CD4-positive, alpha-beta memory T cell (primary cell): ENCODE data around the gene MRPL51. TPM values are rescaled to one million over a fixed set of nuclear protein-coding genes. Genes with fewer than 3 reads are reported as not detected.
A peak's percentile ranks its signal among the peaks of the same experiment; 100 is the strongest.

ENCODE experiments used
- CTCF ChIA-PET: fragments of 350-600 bp; sonication (Branson Sonifier 250); formaldehyde crosslinking; loops from one replicate; lab custom pipeline; 2021; ENCODE audit warnings: inconsistent platforms; ENCODE audit not compliant: partially characterized antibody; lab: Charles Lee
- POLR2A ChIA-PET: fragments of 350-600 bp; sonication (Branson Sonifier 250); formaldehyde crosslinking; loops from one replicate; lab custom pipeline; 2021; ENCODE audit not compliant: partially characterized antibody; lab: Charles Lee
- DNase-seq, 5 donors: peaks; one replicate each; pipeline versions ENCODE4 v3.0.0 to v3.0.0-alpha.2; 2020 to 2022; ENCODE audit warnings: mixed read lengths in 1 of 5
- H3K27ac ChIP-seq: one replicate; pipeline ENCODE4 v1.7.0; 2013; ENCODE audit warnings: low read depth, low read length
- H3K27me3 ChIP-seq: 2 replicates; pipeline ENCODE4 v1.7.0; 2013; ENCODE audit warnings: mild to moderate bottlenecking, low read length, moderate library complexity; ENCODE audit not compliant: insufficient read depth
- H3K36me3 ChIP-seq: 2 replicates; pipeline ENCODE4 v1.7.0; 2013; ENCODE audit warnings: mild to moderate bottlenecking, low read length, moderate library complexity; ENCODE audit not compliant: insufficient read depth
- H3K4me1 ChIP-seq: 2 replicates; pipeline ENCODE4 v1.7.0; 2013; ENCODE audit warnings: mild to moderate bottlenecking, low read length, moderate library complexity; ENCODE audit not compliant: insufficient read depth
- H3K4me3 ChIP-seq, 2 donors: one replicate each; pipeline ENCODE4 v1.7.0; 2013; ENCODE audit warnings: low read length in 2 of 2, mild to moderate bottlenecking in 1 of 2
- H3K9me3 ChIP-seq, 2 donors: one replicate each; pipeline ENCODE4 v1.7.0; 2013; ENCODE audit warnings: low read length in 2 of 2, control low read depth in 1 of 2; ENCODE audit not compliant: control insufficient read depth in 1 of 2
- H3K27ac Mint-ChIP-seq, 7 donors: one replicate each; pipeline ENCODE4 v1.8.0; 2020 to 2021; ENCODE audit warnings: mixed read lengths in 7 of 7, mild to moderate bottlenecking in 6 of 7, inconsistent platforms in 3 of 7, moderate library complexity in 3 of 7
- H3K27me3 Mint-ChIP-seq, 2 donors: one replicate each; pipeline ENCODE4 v1.8.0; 2020 to 2021; ENCODE audit warnings: mixed read lengths in 2 of 2
- H3K36me3 Mint-ChIP-seq, 2 donors: one replicate each; pipeline ENCODE4 v1.8.0; 2020 to 2021; ENCODE audit warnings: mixed read lengths in 2 of 2, inconsistent platforms in 1 of 2, mild to moderate bottlenecking in 1 of 2
- H3K4me1 Mint-ChIP-seq, 4 donors: one replicate each; pipeline ENCODE4 v1.8.0; 2020 to 2021; ENCODE audit warnings: mixed read lengths in 4 of 4, mild to moderate bottlenecking in 1 of 4
- H3K4me3 Mint-ChIP-seq, 8 donors: one replicate each; pipeline ENCODE4 v1.8.0; 2020 to 2021; ENCODE audit warnings: mixed read lengths in 8 of 8, mild to moderate bottlenecking in 7 of 8, moderate library complexity in 6 of 8, inconsistent platforms in 3 of 8
- H3K9me3 Mint-ChIP-seq, 8 donors: one replicate each; pipeline ENCODE4 v1.8.0; 2020 to 2021; ENCODE audit warnings: mixed read lengths in 8 of 8, mild to moderate bottlenecking in 5 of 8, inconsistent platforms in 3 of 8, moderate library complexity in 1 of 8
- intact Hi-C: fragments of 100-400 bp; cut with micrococcal nuclease; formaldehyde crosslinking; loops from one replicate; pipeline ENCODE4 v1.15.1; 2023
- polyA plus RNA-seq, 2 donors: library from polyadenylated mRNA; unstranded; fragments of 300-500 nt; fragmentation: Illumina TruSeq; gene quantifications; one replicate each; pipeline ENCODE4 v1.2.3, GENCODE V29; 2021
- total RNA-seq, 2 experiments: library from RNA; stranded (reverse); gene quantifications; one replicate each; pipeline ENCODE4 v1.2.3, GENCODE V29; 2021

MRPL51 gene
- total and polyA plus RNA-seq, 4 experiments from 2014 or later: 85.1 to 205 (median 144) TPM

DNA sequence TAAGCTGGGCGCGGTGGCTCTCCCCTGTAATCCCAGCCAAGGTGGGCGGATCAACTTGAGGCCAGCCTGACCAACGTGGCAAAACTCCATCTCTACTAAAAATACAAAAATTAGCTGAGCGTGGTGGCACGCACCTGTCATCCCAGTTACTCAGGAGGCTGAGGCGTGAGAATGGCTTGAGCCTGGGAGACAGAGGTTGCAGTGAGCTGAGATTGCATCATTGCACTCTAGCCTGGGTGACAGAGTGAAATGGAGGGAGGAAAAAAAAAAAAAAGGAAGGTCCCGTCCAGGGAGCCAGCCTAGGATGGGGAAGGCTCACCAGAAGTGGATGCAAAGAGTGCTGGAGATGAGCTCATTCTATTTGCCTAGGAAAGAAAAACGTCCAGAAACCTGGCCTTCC lies 50.2 kb downstream of the MRPL51 start:
- ChIA-PET CTCF (interaction anchor here (0.7 to 15.4 kb wide), 4 partner anchors 15 to 108 kb away, joined by 3 to 247 read pairs (median 20); no protein-coding TSS in a partner anchor), POLR2A (interaction anchor here (3.6 to 18.0 kb wide), 5 partner anchors 8 to 28 kb away, joined by 28 to 728 read pairs (median 77); partner anchors contain the start of genes TAPBPL and VAMP1)
- H3K4me1 ChIP-seq: peaks cover 32% of the 10 kb centered on the region
- Mint-ChIP-seq H3K27me3 (no peaks in the 10 kb centered on the region), H3K9me3 (no peaks in the 10 kb centered on the region), H3K36me3 (peaks cover 18 to 23% of the 10 kb centered on the region in 2 donors), H3K27ac (peak overlapping the region; percentile 80 to 99 (median 92)), H3K4me3 (peak overlapping the region in 5 of 8 donors; percentile 9 to 96 (median 85)), H3K4me1 (peaks cover 24 to 58% (median 35%) of the 10 kb centered on the region in 4 donors)
- H3K9me3 ChIP-seq: no peaks in the 10 kb centered on the region
- H3K27ac ChIP-seq: no peak overlapping the region
- no peak for DNase-seq
- no peak overlapping the region for H3K4me3 ChIP-seq
- H3K36me3 ChIP-seq: no peaks in the 10 kb centered on the region
- intact Hi-C loops: no loop called here
- H3K27me3 ChIP-seq: no peaks in the 10 kb centered on the region

Other genes starting within 250 kb of the MRPL51 start
- gene PLEKHG6, start 182.6 kb downstream of the MRPL51 start, total RNA-seq: not detected
- under 1 TPM in 1 of 2 donors, not detected in 1; 0.22 TPM for gene PLEKHG6, start 182.6 kb downstream of the MRPL51 start, polyA plus RNA-seq
- 10 to 100 TPM; 80.7 to 86.7 TPM for gene TNFRSF1A, start 151.2 kb downstream of the MRPL51 start, total RNA-seq
- gene TNFRSF1A, start 151.2 kb downstream of the MRPL51 start, polyA plus RNA-seq: 10 to 100 TPM; 14.5 to 36.4 TPM
- 1 to 10 TPM in 1 of 2 experiments, under 1 TPM in 1; 0.67 to 1.3 TPM for gene SCNN1A, start 117.7 kb downstream of the MRPL51 start, total RNA-seq
- under 1 TPM; 0.24 to 0.53 TPM for gene SCNN1A, start 117.7 kb downstream of the MRPL51 start, polyA plus RNA-seq
- 1 to 10 TPM; 1.1 to 1.3 TPM for gene LTBR, start 109.1 kb downstream of the MRPL51 start, total RNA-seq
- gene LTBR, start 109.1 kb downstream of the MRPL51 start, polyA plus RNA-seq: not detected
- 100 to 1,000 TPM; 117 to 124 TPM for gene CD27, start 48.3 kb downstream of the MRPL51 start, total RNA-seq
- gene CD27, start 48.3 kb downstream of the MRPL51 start, polyA plus RNA-seq: 100 to 1,000 TPM; 343 to 402 TPM
- gene TAPBPL, start 41.2 kb downstream of the MRPL51 start, total RNA-seq: 10 to 100 TPM; 66.4 to 66.9 TPM
- 100 to 1,000 TPM; 102 to 116 TPM for gene TAPBPL, start 41.2 kb downstream of the MRPL51 start, polyA plus RNA-seq
- 100 to 1,000 TPM in 1 of 2 experiments, 10 to 100 TPM in 1; 97.7 to 101 TPM for gene VAMP1, start 22.6 kb downstream of the MRPL51 start, total RNA-seq
- gene VAMP1, start 22.6 kb downstream of the MRPL51 start, polyA plus RNA-seq: 10 to 100 TPM; 10.3 to 12.1 TPM
- 10 to 100 TPM; 38.1 to 39.8 TPM for gene NCAPD2, start 840 bp upstream of the MRPL51 start, total RNA-seq
- gene NCAPD2, start 840 bp upstream of the MRPL51 start, polyA plus RNA-seq: 10 to 100 TPM; 15.7 to 29.0 TPM
- 100 to 1,000 TPM; 474 to 495 TPM for gene GAPDH, start 41.3 kb upstream of the MRPL51 start, total RNA-seq
- gene GAPDH, start 41.3 kb upstream of the MRPL51 start, polyA plus RNA-seq: 1,000 to 10,000 TPM; 1,831 to 2,185 TPM
- 10 to 100 TPM; 58.7 to 60.4 TPM for gene IFFO1, start 62.8 kb upstream of the MRPL51 start, total RNA-seq
- 10 to 100 TPM in 1 of 2 donors, 1 to 10 TPM in 1; 3.7 to 12.5 TPM for gene IFFO1, start 62.8 kb upstream of the MRPL51 start, polyA plus RNA-seq
- gene NOP2, start 75.0 kb upstream of the MRPL51 start, total RNA-seq: 10 to 100 TPM; 87.6 to 87.7 TPM
- gene NOP2, start 75.0 kb upstream of the MRPL51 start, polyA plus RNA-seq: 10 to 100 TPM; 15.5 to 43.2 TPM
- 100 to 1,000 TPM; 246 to 255 TPM for gene CHD4, start 114.1 kb upstream of the MRPL51 start, total RNA-seq
- gene CHD4, start 114.1 kb upstream of the MRPL51 start, polyA plus RNA-seq: 10 to 100 TPM; 13.3 to 64.6 TPM
- gene LPAR5, start 142.7 kb upstream of the MRPL51 start, total RNA-seq: 10 to 100 TPM; 10.2 to 11.1 TPM
- 10 to 100 TPM in 1 of 2 donors, 1 to 10 TPM in 1; 5.4 to 11.9 TPM for gene LPAR5, start 142.7 kb upstream of the MRPL51 start, polyA plus RNA-seq
- 10 to 100 TPM; 13.9 to 16.3 TPM for gene ACRBP, start 154.2 kb upstream of the MRPL51 start, total RNA-seq
- under 1 TPM in 1 of 2 donors, not detected in 1; 0.25 TPM for gene ACRBP, start 154.2 kb upstream of the MRPL51 start, polyA plus RNA-seq
- gene ING4, start 169.9 kb upstream of the MRPL51 start, total RNA-seq: 10 to 100 TPM; 82.3 to 83.5 TPM
- gene ING4, start 169.9 kb upstream of the MRPL51 start, polyA plus RNA-seq: 100 to 1,000 TPM in 1 of 2 donors, 10 to 100 TPM in 1; 73.0 to 122 TPM
- gene ZNF384, start 196.1 kb upstream of the MRPL51 start, total RNA-seq: 10 to 100 TPM; 88.6 to 88.7 TPM
- gene ZNF384, start 196.1 kb upstream of the MRPL51 start, polyA plus RNA-seq: 10 to 100 TPM; 14.4 to 45.8 TPM
- 1 to 10 TPM; 1.3 to 1.5 TPM for gene PIANP, start 207.6 kb upstream of the MRPL51 start, total RNA-seq
- gene PIANP, start 207.6 kb upstream of the MRPL51 start, polyA plus RNA-seq: under 1 TPM; 0.61 to 0.69 TPM
- 10 to 100 TPM; 36.9 to 37.7 TPM for gene COPS7A, start 230.8 kb upstream of the MRPL51 start, total RNA-seq
- 10 to 100 TPM; 44.7 to 48.6 TPM for gene COPS7A, start 230.8 kb upstream of the MRPL51 start, polyA plus RNA-seq